ENCODE measurements around the gene HFE.

DNA sequence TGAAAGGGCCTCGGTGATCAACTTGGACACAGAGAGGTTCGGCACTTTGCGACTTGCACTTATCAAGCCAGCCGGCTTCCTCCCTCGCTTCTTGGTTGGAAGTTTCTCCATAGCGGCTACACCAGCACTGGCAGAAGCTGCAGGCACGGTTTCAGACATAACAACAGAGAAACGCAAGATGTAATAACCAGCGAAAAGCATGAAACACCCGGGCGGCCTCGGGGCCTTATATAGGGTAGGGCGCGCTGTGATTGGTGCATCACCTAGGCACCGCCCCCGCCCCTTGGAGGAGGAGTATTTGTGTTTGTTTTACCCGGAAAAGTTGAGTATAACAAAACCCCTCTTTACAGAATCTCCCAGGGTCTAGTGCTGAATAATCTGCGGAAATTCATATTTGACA lies 20.7 kb downstream of the HFE start:
- TF ChIP-seq POLR2A (IDR thresholded peaks at IDR 0.05): no peak
- TF ChIP-seq, protein P1, sequence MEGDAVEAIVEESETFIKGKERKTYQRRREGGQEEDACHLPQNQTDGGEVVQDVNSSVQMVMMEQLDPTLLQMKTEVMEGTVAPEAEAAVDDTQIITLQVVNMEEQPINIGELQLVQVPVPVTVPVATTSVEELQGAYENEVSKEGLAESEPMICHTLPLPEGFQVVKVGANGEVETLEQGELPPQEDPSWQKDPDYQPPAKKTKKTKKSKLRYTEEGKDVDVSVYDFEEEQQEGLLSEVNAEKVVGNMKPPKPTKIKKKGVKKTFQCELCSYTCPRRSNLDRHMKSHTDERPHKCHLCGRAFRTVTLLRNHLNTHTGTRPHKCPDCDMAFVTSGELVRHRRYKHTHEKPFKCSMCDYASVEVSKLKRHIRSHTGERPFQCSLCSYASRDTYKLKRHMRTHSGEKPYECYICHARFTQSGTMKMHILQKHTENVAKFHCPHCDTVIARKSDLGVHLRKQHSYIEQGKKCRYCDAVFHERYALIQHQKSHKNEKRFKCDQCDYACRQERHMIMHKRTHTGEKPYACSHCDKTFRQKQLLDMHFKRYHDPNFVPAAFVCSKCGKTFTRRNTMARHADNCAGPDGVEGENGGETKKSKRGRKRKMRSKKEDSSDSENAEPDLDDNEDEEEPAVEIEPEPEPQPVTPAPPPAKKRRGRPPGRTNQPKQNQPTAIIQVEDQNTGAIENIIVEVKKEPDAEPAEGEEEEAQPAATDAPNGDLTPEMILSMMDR (IDR thresholded peaks at IDR 0.05): no peak
